Epithelial cell of proximal tubule (primary cell): ENCODE data around the gene SRMS. TPM values are rescaled to one million over a fixed set of nuclear protein-coding genes. Genes with fewer than 3 reads are reported as not detected.

Experiments used
- DNase-seq: peaks from one replicate; pipeline ENCODE4 v3.0.0-alpha.2; 2011; ENCODE audit warnings: low read depth
- H3K4me3 ChIP-seq: 2 replicates; pipeline ENCODE4 v1.5.1; 2011; ENCODE audit warnings: low read depth, mild to moderate bottlenecking, low read length
- CTCF ChIP-seq: conservative IDR thresholded peaks from 2 replicates; pipeline ENCODE4 v1.5.1; 2012; ENCODE audit warnings: low read depth, mild to moderate bottlenecking, low read length
- total RNA-seq: library from RNA; depleted of rRNA; stranded (reverse); fragments of >200 nt; gene quantifications from 2 replicates; pipeline ENCODE4 v1.2.3, GENCODE V29; 2015

Gene SRMS
- total RNA-seq, 1 donor from 2014 or later = not detected

- no peak overlapping the region for H3K4me3 ChIP-seq
- DNase-seq = no peak
- no peak for TF ChIP-seq CTCF
Observed at GRCh38 chr20:63591147-63591533, 43.6 kb upstream of the SRMS start.

- TF ChIP-seq CTCF = no peak
- DNase-seq = no peak
- no peak overlapping the region for H3K4me3 ChIP-seq
Observed at GRCh38 chr20:63590218-63591146, 42.9 kb upstream of the SRMS start.

GRCh38 chr20:63589261-63590217 is 42.0 kb upstream of the SRMS start:
- no peak for TF ChIP-seq CTCF
- no peak overlapping the region for H3K4me3 ChIP-seq
- no peak for DNase-seq

- no peak for TF ChIP-seq CTCF
- no peak for DNase-seq
- H3K4me3 ChIP-seq = no peak overlapping the region
Observed at GRCh38 chr20:63588641-63589041, 41.1 kb upstream of the SRMS start.

- H3K4me3 ChIP-seq = no peak overlapping the region
- no peak for TF ChIP-seq CTCF
- DNase-seq = no peak
Observed at GRCh38 chr20:63587776-63588591, 40.4 kb upstream of the SRMS start.

- no peak for DNase-seq
- TF ChIP-seq CTCF = no peak
- H3K4me3 ChIP-seq = no peak overlapping the region
Observed at GRCh38 chr20:63587256-63587655, 39.7 kb upstream of the SRMS start.
